Esophagus squamous epithelium (tissue), 4 donors: ENCODE results near the gene CDH13.

Experiments
- POLR2A ChIP-seq, 4 donors: fragments of 450-650 bp; IDR thresholded peaks; one replicate each; pipeline ENCODE4 v1.6.1; 2017; ENCODE audit warnings: antibody characterized with exemption in 4 of 4, mild to moderate bottlenecking in 4 of 4, moderate library complexity in 3 of 4
- TF ChIP-seq, protein P1 (sequence below), 6 experiments: fragments of 450-650 bp in 4 of 6; fragments of 200-600 bp in 2 of 6; sonication (generic) in 2 of 6; IDR thresholded peaks; one replicate each; pipeline ENCODE4 v1.5.1; 2016 to 2019; ENCODE audit warnings: antibody characterized with exemption in 6 of 6, mild to moderate bottlenecking in 4 of 6, moderate library complexity in 4 of 6

DNA sequence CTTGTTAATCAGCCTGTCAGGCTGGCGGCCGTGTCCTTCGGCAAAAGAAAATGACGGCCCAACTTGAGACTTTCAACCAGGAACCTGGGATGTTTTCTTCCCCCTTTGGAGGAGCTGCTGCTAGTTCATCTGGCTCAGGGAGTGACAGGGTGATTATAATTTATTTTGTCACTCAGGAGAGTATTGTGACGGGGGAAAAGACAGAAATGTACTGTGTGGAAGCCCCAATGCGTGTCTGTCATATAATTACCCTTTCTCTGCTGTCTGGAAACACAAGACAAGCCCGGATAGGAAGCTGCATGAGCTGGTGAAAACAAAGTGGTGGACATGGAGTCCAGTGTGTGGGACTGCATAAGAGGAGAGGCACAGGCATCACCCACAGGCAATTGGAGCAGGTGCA lies 854.8 kb downstream of the CDH13 start:
- TF ChIP-seq, protein P1, sequence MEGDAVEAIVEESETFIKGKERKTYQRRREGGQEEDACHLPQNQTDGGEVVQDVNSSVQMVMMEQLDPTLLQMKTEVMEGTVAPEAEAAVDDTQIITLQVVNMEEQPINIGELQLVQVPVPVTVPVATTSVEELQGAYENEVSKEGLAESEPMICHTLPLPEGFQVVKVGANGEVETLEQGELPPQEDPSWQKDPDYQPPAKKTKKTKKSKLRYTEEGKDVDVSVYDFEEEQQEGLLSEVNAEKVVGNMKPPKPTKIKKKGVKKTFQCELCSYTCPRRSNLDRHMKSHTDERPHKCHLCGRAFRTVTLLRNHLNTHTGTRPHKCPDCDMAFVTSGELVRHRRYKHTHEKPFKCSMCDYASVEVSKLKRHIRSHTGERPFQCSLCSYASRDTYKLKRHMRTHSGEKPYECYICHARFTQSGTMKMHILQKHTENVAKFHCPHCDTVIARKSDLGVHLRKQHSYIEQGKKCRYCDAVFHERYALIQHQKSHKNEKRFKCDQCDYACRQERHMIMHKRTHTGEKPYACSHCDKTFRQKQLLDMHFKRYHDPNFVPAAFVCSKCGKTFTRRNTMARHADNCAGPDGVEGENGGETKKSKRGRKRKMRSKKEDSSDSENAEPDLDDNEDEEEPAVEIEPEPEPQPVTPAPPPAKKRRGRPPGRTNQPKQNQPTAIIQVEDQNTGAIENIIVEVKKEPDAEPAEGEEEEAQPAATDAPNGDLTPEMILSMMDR (IDR thresholded peaks at IDR 0.05): no peak
- no peak for TF ChIP-seq POLR2A (IDR thresholded peaks at IDR 0.05)
